PFSK-1 (cell line): Measurements from ENCODE around the gene DTNA.

Source experiments
- FOXP2 ChIP-seq: optimal IDR thresholded peaks from 2 replicates; pipeline ENCODE3; 2011; ENCODE audit warnings: borderline replicate concordance, control low read depth, inconsistent platforms; ENCODE audit not compliant: insufficient read depth; ENCODE audit errors: extremely low read length, extremely low read depth
- POLR2AphosphoS5 ChIP-seq: IDR thresholded peaks from 2 replicates; pipeline ENCODE4 v1.6.1; 2012; ENCODE audit warnings: low read depth, mild to moderate bottlenecking, control low read depth, low read length, moderate library complexity
- REST ChIP-seq, 2 experiments: IDR thresholded peaks; 2 replicates each; pipeline versions ENCODE4 v1.6.1 to v1.8.0; 2011 to 2012; ENCODE audit warnings: low read depth in 2 of 2, low read length in 2 of 2, control low read depth in 1 of 2, inconsistent platforms in 1 of 2, mild to moderate bottlenecking in 1 of 2, moderate library complexity in 1 of 2; ENCODE audit not compliant: insufficient read depth in 1 of 2
- SIN3A ChIP-seq: IDR thresholded peaks from 2 replicates; pipeline ENCODE4 v1.6.1; 2012; ENCODE audit warnings: mild to moderate bottlenecking, low read length, moderate library complexity, borderline replicate concordance; ENCODE audit not compliant: insufficient read depth
- TAF1 ChIP-seq: IDR thresholded peaks from 2 replicates; pipeline ENCODE4 v1.6.1; 2012; ENCODE audit warnings: low read length, control low read depth, borderline replicate concordance; ENCODE audit not compliant: insufficient read depth

The DTNA gene

GRCh38 chr18:34818064-34818463 is 108.0 kb downstream of the DTNA start:
- no peak for TF ChIP-seq SIN3A
- TF ChIP-seq POLR2AphosphoS5 = no peak
- TF ChIP-seq TAF1 = no peak
- TF ChIP-seq REST (IDR thresholded peaks at IDR 0.05; ENCODE audit: insufficient read depth in 1 of 2, low read depth in 2 of 2, low read length in 2 of 2) = no peak
- no peak for TF ChIP-seq FOXP2

GRCh38 chr18:34820360-34821065 is 110.4 kb downstream of the DTNA start:
- TF ChIP-seq FOXP2 = no peak

GRCh38 chr18:34821669-34822210 is 111.6 kb downstream of the DTNA start:
- TF ChIP-seq REST (IDR thresholded peaks at IDR 0.05; ENCODE audit: insufficient read depth in 1 of 2, low read depth in 2 of 2, low read length in 2 of 2) (no peak), SIN3A (no peak), POLR2AphosphoS5 (no peak), TAF1 (no peak), FOXP2 (no peak)

DNA sequence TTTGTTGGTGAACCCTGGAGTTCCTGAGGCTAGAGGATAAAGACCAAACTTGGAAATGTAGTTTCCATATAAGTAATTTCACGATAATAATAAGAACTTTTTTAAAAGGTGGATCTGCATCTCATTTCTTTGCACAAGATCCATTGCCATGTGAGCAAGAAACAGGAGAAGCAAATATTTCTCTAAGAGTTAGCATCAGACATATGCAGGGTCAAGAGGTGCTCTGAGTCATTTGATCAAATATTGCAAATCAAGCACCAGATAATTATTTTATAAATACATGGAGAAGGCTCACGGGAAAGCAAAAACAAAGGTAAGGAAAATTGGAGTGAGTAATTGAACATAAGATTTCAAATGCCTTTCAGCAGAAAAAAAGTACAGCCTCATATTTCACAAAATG is 118.0 kb downstream of the DTNA start:
- no peak for TF ChIP-seq TAF1
- TF ChIP-seq SIN3A = no peak
- no peak for TF ChIP-seq POLR2AphosphoS5
- TF ChIP-seq FOXP2 = no peak
- TF ChIP-seq REST (IDR thresholded peaks at IDR 0.05; ENCODE audit: insufficient read depth in 1 of 2, low read depth in 2 of 2, low read length in 2 of 2) = no peak

- no peak for TF ChIP-seq REST (IDR thresholded peaks at IDR 0.05; ENCODE audit: insufficient read depth in 1 of 2, low read depth in 2 of 2, low read length in 2 of 2)
- no peak for TF ChIP-seq POLR2AphosphoS5
- TF ChIP-seq SIN3A = no peak
- no peak for TF ChIP-seq FOXP2
- no peak for TF ChIP-seq TAF1
Observed at GRCh38 chr18:34834897-34835296, 124.8 kb downstream of the DTNA start.
